OCI-LY7 (cell line): Measurements from ENCODE around the gene POPDC2.

Experiments used
- EZH2phosphoT487 ChIP-seq: fragments of 200-600 bp; sonication (generic); IDR thresholded peaks from 2 replicates; pipeline ENCODE4 v1.6.1; 2018; ENCODE audit warnings: low read depth, borderline replicate concordance, mild to moderate bottlenecking, mixed run types, antibody characterized with exemption, low read length, moderate library complexity, mixed read lengths
- TF ChIP-seq, protein P1 (sequence below): fragments of 200-600 bp; sonication (generic); conservative IDR thresholded peaks from 2 replicates; pipeline ENCODE4 v1.5.1; 2014; ENCODE audit warnings: mild to moderate bottlenecking, antibody characterized with exemption, low read length, moderate library complexity, mixed read lengths

DNA sequence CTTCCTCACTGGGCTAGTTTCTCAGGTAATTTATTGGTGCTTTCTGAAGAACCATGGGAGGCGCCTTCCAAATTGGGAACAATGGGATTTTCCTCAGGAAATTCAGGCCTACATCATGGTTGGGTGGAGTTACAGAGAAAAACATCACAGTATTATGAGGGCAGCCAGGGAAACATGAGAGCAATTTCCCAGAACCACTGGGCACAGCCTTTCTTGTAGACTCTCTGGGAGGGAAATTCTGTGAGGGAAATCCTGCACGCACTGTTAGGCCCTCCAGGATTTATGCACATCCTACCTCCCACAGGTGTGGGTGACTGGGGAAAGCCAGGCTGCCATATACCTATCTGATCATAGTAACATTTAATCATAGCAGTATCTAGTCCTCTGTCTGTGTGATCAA, 13.2 kb downstream of the POPDC2 start:
- TF ChIP-seq, protein P1, sequence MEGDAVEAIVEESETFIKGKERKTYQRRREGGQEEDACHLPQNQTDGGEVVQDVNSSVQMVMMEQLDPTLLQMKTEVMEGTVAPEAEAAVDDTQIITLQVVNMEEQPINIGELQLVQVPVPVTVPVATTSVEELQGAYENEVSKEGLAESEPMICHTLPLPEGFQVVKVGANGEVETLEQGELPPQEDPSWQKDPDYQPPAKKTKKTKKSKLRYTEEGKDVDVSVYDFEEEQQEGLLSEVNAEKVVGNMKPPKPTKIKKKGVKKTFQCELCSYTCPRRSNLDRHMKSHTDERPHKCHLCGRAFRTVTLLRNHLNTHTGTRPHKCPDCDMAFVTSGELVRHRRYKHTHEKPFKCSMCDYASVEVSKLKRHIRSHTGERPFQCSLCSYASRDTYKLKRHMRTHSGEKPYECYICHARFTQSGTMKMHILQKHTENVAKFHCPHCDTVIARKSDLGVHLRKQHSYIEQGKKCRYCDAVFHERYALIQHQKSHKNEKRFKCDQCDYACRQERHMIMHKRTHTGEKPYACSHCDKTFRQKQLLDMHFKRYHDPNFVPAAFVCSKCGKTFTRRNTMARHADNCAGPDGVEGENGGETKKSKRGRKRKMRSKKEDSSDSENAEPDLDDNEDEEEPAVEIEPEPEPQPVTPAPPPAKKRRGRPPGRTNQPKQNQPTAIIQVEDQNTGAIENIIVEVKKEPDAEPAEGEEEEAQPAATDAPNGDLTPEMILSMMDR = no peak
- no peak for TF ChIP-seq EZH2phosphoT487
